Activated naive CD4-positive, alpha-beta T cell treated with anti-CD3 and anti-CD28 coated beads for 36 hours (primary cell): ENCODE results near the gene RAF1. TPM values are rescaled to one million over a fixed set of nuclear protein-coding genes. Genes with fewer than 3 reads are reported as not detected.

ENCODE experiments used
- CTCF ChIA-PET: fragments of 350-600 bp; sonication (Branson Sonifier 250); formaldehyde crosslinking; loops from one replicate; lab custom pipeline; 2021; ENCODE audit warnings: antibody characterized with exemption; lab: Charles Lee
- DNase-seq: peaks from one replicate; pipeline ENCODE4 v3.0.0-alpha.2; 2020
- H3K27ac Mint-ChIP-seq: one replicate; pipeline ENCODE4 v1.8.0; 2021; ENCODE audit warnings: mild to moderate bottlenecking, mixed read lengths
- H3K27me3 Mint-ChIP-seq: one replicate; pipeline ENCODE4 v1.8.0; 2021; ENCODE audit warnings: low read depth, mixed read lengths
- H3K36me3 Mint-ChIP-seq: one replicate; pipeline ENCODE4 v1.8.0; 2021; ENCODE audit warnings: low read depth, mixed read lengths
- H3K4me1 Mint-ChIP-seq: one replicate; pipeline ENCODE4 v1.8.0; 2021; ENCODE audit warnings: low read depth, mixed read lengths
- H3K4me3 Mint-ChIP-seq: one replicate; pipeline ENCODE4 v1.8.0; 2021; ENCODE audit warnings: mild to moderate bottlenecking, moderate library complexity, mixed read lengths
- H3K9me3 Mint-ChIP-seq: one replicate; pipeline ENCODE4 v1.8.0; 2021; ENCODE audit warnings: mixed read lengths
- intact Hi-C: fragments of 100-400 bp; cut with micrococcal nuclease; formaldehyde crosslinking; loops from one replicate; pipeline ENCODE4 v1.15.1; 2023
- total RNA-seq, 2 experiments: library from RNA; stranded (reverse); gene quantifications; one replicate each; pipeline ENCODE4 v1.2.3, GENCODE V29; 2021

Gene RAF1
- total RNA-seq, 2 experiments from 2014 or later = 62.5 to 68.5 TPM

- H3K4me1 Mint-ChIP-seq = no peaks in the 10 kb centered on the region
- H3K4me3 Mint-ChIP-seq = no peak overlapping the region
- H3K36me3 Mint-ChIP-seq = no peaks in the 10 kb centered on the region
- CTCF ChIA-PET = interaction anchor here (1.1 to 1.2 kb wide), 2 partner anchors 13 to 133 kb away, joined by 3 to 4 read pairs; no protein-coding TSS in a partner anchor
- no peak overlapping the region for H3K27ac Mint-ChIP-seq
- no peaks in the 10 kb centered on the region for H3K27me3 Mint-ChIP-seq
- intact Hi-C loops = no loop called here
- no peak for DNase-seq
- no peaks in the 10 kb centered on the region for H3K9me3 Mint-ChIP-seq
These were observed 32.0 kb upstream of the RAF1 start for GRCh38 chr3:12695916-12696315.

DNA sequence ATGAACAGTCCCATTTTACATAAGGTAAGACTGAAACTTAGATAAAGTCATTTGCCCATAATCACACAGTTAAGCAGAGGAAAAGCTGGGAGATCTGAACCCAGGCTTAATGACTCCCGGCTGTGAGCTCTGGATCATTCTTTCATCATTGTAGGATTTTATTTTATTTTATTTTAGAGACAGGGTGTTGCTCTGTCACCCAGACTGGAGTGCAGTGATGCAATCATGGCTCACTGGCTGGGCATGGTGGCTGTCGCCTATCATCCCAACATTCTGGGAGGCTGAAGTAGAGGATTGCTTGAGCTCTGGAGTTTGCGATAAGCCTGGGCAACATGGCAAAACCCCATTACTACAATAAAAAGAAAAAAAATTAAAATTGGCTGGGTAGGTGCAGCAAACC, 31.2 kb upstream of the RAF1 start:
- CTCF ChIA-PET = no interaction called here
- H3K4me3 Mint-ChIP-seq = no peak overlapping the region
- H3K9me3 Mint-ChIP-seq = no peaks in the 10 kb centered on the region
- no peak overlapping the region for H3K27ac Mint-ChIP-seq
- DNase-seq = no peak
- H3K4me1 Mint-ChIP-seq = no peaks in the 10 kb centered on the region
- no peaks in the 10 kb centered on the region for H3K27me3 Mint-ChIP-seq
- H3K36me3 Mint-ChIP-seq = no peaks in the 10 kb centered on the region
- intact Hi-C loops = no loop called here

DNA sequence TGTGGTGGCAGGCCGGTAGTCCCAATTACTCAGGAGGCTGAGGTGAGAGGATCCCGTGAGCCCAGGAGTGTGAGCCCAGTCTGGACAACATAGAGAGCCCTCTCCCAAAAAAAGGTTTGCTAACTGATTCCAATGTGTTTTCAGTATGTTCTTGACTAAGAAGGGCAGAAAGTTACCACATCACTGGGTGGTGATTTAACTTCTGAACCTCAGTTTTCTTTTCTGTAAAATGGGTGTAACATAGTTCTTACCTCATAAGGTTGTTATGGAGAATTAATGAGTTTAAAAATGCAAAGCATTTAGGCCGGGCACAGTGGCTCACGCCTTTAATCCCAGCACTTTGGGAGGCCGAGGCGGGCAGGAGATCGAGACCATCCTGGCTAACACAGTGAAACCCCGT, 28.5 kb upstream of the RAF1 start:
- H3K4me3 Mint-ChIP-seq = no peak overlapping the region
- H3K27ac Mint-ChIP-seq = no peak overlapping the region
- no peak for DNase-seq
- intact Hi-C loops = no loop called here
- no peaks in the 10 kb centered on the region for H3K36me3 Mint-ChIP-seq
- CTCF ChIA-PET = no interaction called here
- H3K27me3 Mint-ChIP-seq = no peaks in the 10 kb centered on the region
- no peaks in the 10 kb centered on the region for H3K9me3 Mint-ChIP-seq
- no peaks in the 10 kb centered on the region for H3K4me1 Mint-ChIP-seq

GRCh38 chr3:12689997-12690711, 26.2 kb upstream of the RAF1 start:
- H3K4me3 Mint-ChIP-seq = no peak overlapping the region
- H3K36me3 Mint-ChIP-seq = no peaks in the 10 kb centered on the region
- CTCF ChIA-PET = no interaction called here

DNA sequence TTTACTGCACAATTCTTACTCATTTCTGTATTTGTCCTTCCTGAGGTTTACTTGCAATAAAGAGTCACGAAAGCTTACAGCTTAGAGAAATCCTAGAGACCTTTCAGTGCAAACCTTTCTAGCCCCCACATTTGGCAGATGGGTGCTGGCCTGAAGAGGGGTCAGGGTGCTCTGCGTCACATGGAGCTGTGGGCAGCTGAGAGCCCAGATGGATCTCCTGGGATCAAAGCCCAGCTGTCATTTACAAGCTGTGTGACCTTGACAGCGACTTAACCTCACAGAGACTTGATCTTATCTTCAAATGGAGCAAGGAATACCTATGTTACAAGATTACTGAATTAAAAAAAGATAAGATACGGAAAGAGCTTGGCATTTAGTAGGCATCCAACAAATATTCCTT, 24.0 kb upstream of the RAF1 start:
- no peak overlapping the region for H3K4me3 Mint-ChIP-seq
- H3K4me1 Mint-ChIP-seq = no peaks in the 10 kb centered on the region
- CTCF ChIA-PET = no interaction called here
- intact Hi-C loops = no loop called here
- no peak overlapping the region for H3K27ac Mint-ChIP-seq
- H3K36me3 Mint-ChIP-seq = no peaks in the 10 kb centered on the region
- DNase-seq = no peak
- H3K27me3 Mint-ChIP-seq = no peaks in the 10 kb centered on the region
- H3K9me3 Mint-ChIP-seq = no peaks in the 10 kb centered on the region

More at GRCh38 chr3:12689997-12690711, 26.2 kb upstream of the RAF1 start:
- Mint-ChIP-seq H3K9me3 (no peaks in the 10 kb centered on the region), H3K27me3 (no peaks in the 10 kb centered on the region), H3K4me1 (no peaks in the 10 kb centered on the region), H3K27ac (no peak overlapping the region)
- no peak for DNase-seq
- intact Hi-C loops = no loop called here

- Mint-ChIP-seq H3K36me3 (no peaks in the 10 kb centered on the region), H3K27me3 (no peaks in the 10 kb centered on the region), H3K4me3 (no peak overlapping the region), H3K9me3 (no peaks in the 10 kb centered on the region), H3K4me1 (peaks cover 9% of the 10 kb centered on the region), H3K27ac (no peak overlapping the region)
- CTCF ChIA-PET = no interaction called here
- DNase-seq = no peak
- intact Hi-C loops = no loop called here
These were observed 22.2 kb upstream of the RAF1 start for GRCh38 chr3:12686096-12686495.

- Mint-ChIP-seq H3K36me3 (no peaks in the 10 kb centered on the region), H3K4me3 (no peak overlapping the region), H3K4me1 (peaks cover 9% of the 10 kb centered on the region), H3K9me3 (no peaks in the 10 kb centered on the region), H3K27ac (no peak overlapping the region), H3K27me3 (no peaks in the 10 kb centered on the region)
- intact Hi-C loops = no loop called here
- CTCF ChIA-PET = interaction anchor here (1.1 kb wide), 1 partner anchor 15 kb away, joined by 5 read pairs; no protein-coding TSS in a partner anchor
- no peak for DNase-seq
These were observed 18.1 kb upstream of the RAF1 start for GRCh38 chr3:12681943-12682390.

- intact Hi-C loops = no loop called here
- no peaks in the 10 kb centered on the region for H3K36me3 Mint-ChIP-seq
- H3K27ac Mint-ChIP-seq = no peak overlapping the region
- CTCF ChIA-PET = no interaction called here
- no peaks in the 10 kb centered on the region for H3K9me3 Mint-ChIP-seq
- H3K4me1 Mint-ChIP-seq = peaks cover 9% of the 10 kb centered on the region
- no peak for DNase-seq
- H3K4me3 Mint-ChIP-seq = no peak overlapping the region
- H3K27me3 Mint-ChIP-seq = no peaks in the 10 kb centered on the region
These were observed 17.4 kb upstream of the RAF1 start for GRCh38 chr3:12681089-12681942.

DNA sequence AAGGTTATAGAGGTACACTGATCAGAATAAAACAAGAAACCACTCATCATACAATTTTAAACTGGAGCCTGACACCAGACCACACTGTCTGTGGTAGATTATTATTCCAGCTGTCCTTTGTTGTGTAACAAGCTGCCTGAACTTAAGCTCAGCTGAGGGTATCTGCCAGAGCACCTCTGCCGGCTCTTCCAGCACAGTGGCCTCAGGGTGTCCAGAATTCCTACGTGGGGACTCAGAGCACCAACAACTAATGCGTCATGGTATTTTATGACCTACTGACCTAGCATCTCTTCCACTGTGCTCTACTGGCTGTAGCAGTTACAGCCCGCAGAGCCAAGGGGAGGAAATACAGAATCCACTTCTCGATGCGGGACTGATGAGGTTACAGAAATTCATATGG, 15.6 kb upstream of the RAF1 start:
- no peaks in the 10 kb centered on the region for H3K9me3 Mint-ChIP-seq
- no peak overlapping the region for H3K4me3 Mint-ChIP-seq
- CTCF ChIA-PET = interaction anchor here (1.6 kb wide), 1 partner anchor 14 kb away, joined by 3 read pairs; no protein-coding TSS in a partner anchor
- intact Hi-C loops = no loop called here
- no peaks in the 10 kb centered on the region for H3K27me3 Mint-ChIP-seq
- no peaks in the 10 kb centered on the region for H3K36me3 Mint-ChIP-seq
- no peak overlapping the region for H3K27ac Mint-ChIP-seq
- peaks cover 9% of the 10 kb centered on the region for H3K4me1 Mint-ChIP-seq
- DNase-seq = no peak

DNA sequence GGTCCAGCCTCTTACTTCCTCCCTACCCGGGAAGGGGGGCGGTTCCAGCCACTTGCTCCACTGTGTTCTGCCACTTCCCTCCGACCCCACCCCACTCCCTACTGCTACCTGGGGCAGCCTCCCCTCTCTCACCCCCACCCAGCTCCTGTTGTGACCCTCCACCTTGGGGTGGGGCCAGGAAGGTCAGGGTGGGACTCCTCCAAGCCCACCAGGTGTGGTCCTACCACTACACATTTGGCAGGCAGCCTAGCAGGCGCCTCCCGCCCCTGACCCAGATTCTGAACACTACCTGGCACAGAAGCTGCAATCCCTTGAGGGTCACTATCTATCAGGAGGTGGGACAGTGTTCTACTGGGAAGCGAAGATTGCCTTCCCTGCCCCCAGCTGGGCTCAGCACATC, 13.7 kb upstream of the RAF1 start:
- H3K36me3 Mint-ChIP-seq = no peaks in the 10 kb centered on the region
- CTCF ChIA-PET = no interaction called here

GRCh38 chr3:12675115-12675810, 11.3 kb upstream of the RAF1 start:
- Mint-ChIP-seq H3K4me3 (no peak overlapping the region), H3K4me1 (no peaks in the 10 kb centered on the region), H3K27me3 (no peaks in the 10 kb centered on the region), H3K27ac (no peak overlapping the region), H3K9me3 (no peaks in the 10 kb centered on the region), H3K36me3 (no peaks in the 10 kb centered on the region)
- intact Hi-C loops = no loop called here
- CTCF ChIA-PET = interaction anchor here (0.6 kb wide), 1 partner anchor 153 kb away, joined by 3 read pairs; no protein-coding TSS in a partner anchor
- no peak for DNase-seq

More for the DNA sequence above, 13.7 kb upstream of the RAF1 start:
- no peaks in the 10 kb centered on the region for H3K27me3 Mint-ChIP-seq
- intact Hi-C loops = no loop called here
- no peak overlapping the region for H3K27ac Mint-ChIP-seq
- no peak overlapping the region for H3K4me3 Mint-ChIP-seq
- H3K9me3 Mint-ChIP-seq = no peaks in the 10 kb centered on the region
- no peak for DNase-seq
- H3K4me1 Mint-ChIP-seq = peaks cover 9% of the 10 kb centered on the region
